Liver (tissue), 9 donors: ENCODE results near the gene BRD3. TPM values are rescaled to one million over a fixed set of nuclear protein-coding genes. Genes with fewer than 3 reads are reported as not detected.
"Not testable (repeated sequence)": the region's sequence is repeated elsewhere in the genome, so short reads cannot be mapped to it uniquely, and the experiment has no call there.

Experiments used
- DNase-seq: peaks from one replicate; pipeline ENCODE4 v3.0.0-alpha.2; 2017; ENCODE audit warnings: low spot score
- H3K27ac ChIP-seq, 2 donors: one replicate each; pipeline ENCODE4 v1.7.0; 2013; ENCODE audit warnings: inconsistent platforms in 2 of 2, low read length in 2 of 2, control low read depth in 1 of 2, low read depth in 1 of 2, mild to moderate bottlenecking in 1 of 2
- H3K27me3 ChIP-seq, 4 donors: one replicate each; pipeline versions ENCODE4 v1.6.1 to v1.7.0; 2013; ENCODE audit warnings: low read length in 3 of 4, inconsistent platforms in 1 of 4, mild to moderate bottlenecking in 1 of 4, moderate library complexity in 1 of 4; ENCODE audit not compliant: control insufficient read depth in 4 of 4, insufficient read depth in 4 of 4
- H3K36me3 ChIP-seq, 4 donors: one replicate each; pipeline versions ENCODE4 v1.6.1 to v1.7.0; 2013; ENCODE audit warnings: low read length in 3 of 4, mild to moderate bottlenecking in 3 of 4, low read depth in 1 of 4, moderate library complexity in 1 of 4; ENCODE audit not compliant: control insufficient read depth in 4 of 4, insufficient read depth in 3 of 4
- H3K4me1 ChIP-seq, 4 donors: one replicate each; pipeline versions ENCODE4 v1.6.1 to v1.7.0; 2013; ENCODE audit warnings: low read length in 3 of 4, mild to moderate bottlenecking in 3 of 4, moderate library complexity in 1 of 4; ENCODE audit not compliant: control insufficient read depth in 4 of 4, insufficient read depth in 4 of 4
- H3K4me3 ChIP-seq, 3 donors: one replicate each; pipeline versions ENCODE4 v1.6.1 to v1.7.0; 2013; ENCODE audit warnings: low read length in 3 of 3, control low read depth in 1 of 3, low read depth in 1 of 3, mild to moderate bottlenecking in 1 of 3
- H3K9ac ChIP-seq, 2 donors: one replicate each; pipeline ENCODE4 v1.7.0; 2013; ENCODE audit warnings: low read length in 2 of 2, mild to moderate bottlenecking in 2 of 2, moderate library complexity in 2 of 2, control low read depth in 1 of 2, low read depth in 1 of 2
- H3K9me3 ChIP-seq, 4 donors: one replicate each; pipeline versions ENCODE4 v1.6.1 to v1.7.0; 2013; ENCODE audit warnings: low read length in 3 of 4; ENCODE audit not compliant: control insufficient read depth in 4 of 4
- ATF3 ChIP-seq: IDR thresholded peaks from 2 replicates; pipeline ENCODE4 v1.6.1; 2016; ENCODE audit warnings: antibody characterized with exemption
- CTCF ChIP-seq: fragments of 150-350 bp; IDR thresholded peaks from 2 replicates; pipeline ENCODE4 v1.5.1; 2017; ENCODE audit warnings: improper control_type of control experiment, low read depth, low read length; ENCODE audit not compliant: missing input control
- EGR1 ChIP-seq, 2 donors: IDR thresholded peaks; 2 replicates each; pipeline ENCODE4 v1.6.1; 2016 to 2018; ENCODE audit warnings: antibody characterized with exemption in 2 of 2, low read depth in 2 of 2
- FOXA1 ChIP-seq: IDR thresholded peaks from 2 replicates; pipeline ENCODE4 v1.6.1; 2016; ENCODE audit warnings: antibody characterized with exemption
- FOXA2 ChIP-seq: IDR thresholded peaks from 2 replicates; pipeline ENCODE4 v1.6.1; 2016; ENCODE audit warnings: antibody characterized with exemption
- GABPA ChIP-seq, 2 donors: IDR thresholded peaks in 1 of 2; conservative IDR thresholded peaks in 1 of 2; 2 replicates each; pipeline ENCODE4 v1.6.1; 2016; ENCODE audit warnings: antibody characterized with exemption in 2 of 2, mild to moderate bottlenecking in 1 of 2, moderate library complexity in 1 of 2
- HNF4A ChIP-seq, 2 donors: conservative IDR thresholded peaks; 2 replicates each; pipeline ENCODE4 v1.6.1; 2016; ENCODE audit warnings: antibody characterized with exemption in 2 of 2, mild to moderate bottlenecking in 2 of 2
- HNF4G ChIP-seq: IDR thresholded peaks from 2 replicates; pipeline ENCODE4 v1.6.1; 2016; ENCODE audit warnings: antibody characterized with exemption
- JUND ChIP-seq, 2 donors: IDR thresholded peaks; 2 replicates each; pipeline ENCODE4 v1.6.1; 2016; ENCODE audit warnings: antibody characterized with exemption in 2 of 2
- RAD21 ChIP-seq, 2 donors: IDR thresholded peaks; 2 replicates each; pipeline ENCODE4 v1.6.1; 2016; ENCODE audit warnings: antibody characterized with exemption in 2 of 2, mild to moderate bottlenecking in 2 of 2
- REST ChIP-seq: IDR thresholded peaks from 2 replicates; pipeline ENCODE4 v1.6.1; 2016; ENCODE audit warnings: antibody characterized with exemption, mild to moderate bottlenecking
- RXRA ChIP-seq, 2 donors: IDR thresholded peaks; 2 replicates each; pipeline ENCODE4 v1.6.1; 2017 to 2018; ENCODE audit warnings: antibody characterized with exemption in 2 of 2, mild to moderate bottlenecking in 1 of 2
- SP1 ChIP-seq: IDR thresholded peaks from 2 replicates; pipeline ENCODE4 v1.6.1; 2018; ENCODE audit warnings: antibody characterized with exemption, mild to moderate bottlenecking
- YY1 ChIP-seq: IDR thresholded peaks from 2 replicates; pipeline ENCODE4 v1.6.1; 2016; ENCODE audit warnings: antibody characterized with exemption, mild to moderate bottlenecking
- WGBS: extraction: QIAGEN DNeasy Blood & Tissue Kit; methylation state at CpG from one replicate; pipeline ENCODE4 v1.1.7; 2013; 5-methylcytosine and 5-hydroxymethylcytosine counted together
- polyA plus RNA-seq, 2 donors: library from polyadenylated mRNA; stranded (reverse) in 1 of 2; unstranded in 1 of 2; fragments of 200-250 nt in 1 of 2; fragments of >200 nt in 1 of 2; fragmentation: Nextera tagmentation in 1 of 2; extraction: Ambion mirVana in 1 of 2; gene quantifications; one replicate each; pipeline versions ENCODE4 v1.2.1 to v1.2.3, GENCODE V29; 2013 to 2015
- total RNA-seq, 2 donors: library from RNA; depleted of rRNA; stranded (reverse); fragments of >200 nt; gene quantifications; one replicate each; pipeline ENCODE4 v1.2.3, GENCODE V29; 2014
- donor health status: healthy.
- donor health status: healthy.
- donor health status: healthy.
- donor health status: healthy.
- donor health status: healthy.

The BRD3 gene
- total and polyA plus RNA-seq, 4 donors: 7.2 to 17.7 (median 12.7) TPM

- H3K9me3 ChIP-seq: no peaks in the 10 kb centered on the region
- 85% methylated on average over 6 of the region's 6 CpGs for WGBS
Measured at GRCh38 chr9:134073500-134073899, 5.7 kb upstream of the BRD3 start.

GRCh38 chr9:134072683-134073082, 4.9 kb upstream of the BRD3 start:
- not testable (repeated sequence) for H3K36me3 ChIP-seq, DNase-seq
- 94% methylated on average over 7 of the region's 7 CpGs for WGBS

More at GRCh38 chr9:134073500-134073899, 5.7 kb upstream of the BRD3 start:
- TF ChIP-seq YY1 (no peak), HNF4G (no peak), EGR1 (IDR thresholded peaks at IDR 0.05; ENCODE audit: low read depth in 2 of 2) (no peak), FOXA1 (no peak), REST (no peak), SP1 (no peak), RXRA (IDR thresholded peaks at IDR 0.05) (no peak), RAD21 (IDR thresholded peaks at IDR 0.05) (no peak), HNF4A (conservative IDR thresholded peaks at IDR 0.05) (no peak), FOXA2 (no peak), ATF3 (no peak), CTCF (no peak), JUND (IDR thresholded peaks at IDR 0.05) (no peak)
- no peaks in the 10 kb centered on the region for H3K27me3 ChIP-seq
- H3K9ac ChIP-seq: no peak overlapping the region
- H3K4me1 ChIP-seq: peaks cover 0 to 5% (median under 1%) of the 10 kb centered on the region in 4 donors
- no peak for DNase-seq
- H3K36me3 ChIP-seq: no peaks in the 10 kb centered on the region
- no peak overlapping the region for H3K4me3 ChIP-seq
- no peak overlapping the region for H3K27ac ChIP-seq

GRCh38 chr9:134071149-134071548, 3.3 kb upstream of the BRD3 start:
- WGBS: 96% methylated on average over 12 of the region's 12 CpGs
- Histone ChIP-seq H3K9ac (no peak overlapping the region), H3K4me1 (peaks cover 0 to 16% (median 8%) of the 10 kb centered on the region in 4 donors), H3K27me3 (no peaks in the 10 kb centered on the region), H3K27ac (no peak overlapping the region), H3K9me3 (no peaks in the 10 kb centered on the region), H3K4me3 (no peak overlapping the region), H3K36me3 (no peaks in the 10 kb centered on the region)
- DNase-seq: no peak
- no peak for TF ChIP-seq CTCF
- no peak for TF ChIP-seq REST
- TF ChIP-seq ATF3: no peak
- TF ChIP-seq FOXA1: no peak
- TF ChIP-seq GABPA (IDR thresholded peaks at IDR 0.05 in 1 of 2, conservative IDR thresholded peaks at IDR 0.05 in 1 of 2): no peak
- TF ChIP-seq JUND (IDR thresholded peaks at IDR 0.05): no peak
- TF ChIP-seq EGR1 (IDR thresholded peaks at IDR 0.05; ENCODE audit: low read depth in 2 of 2): no peak
- TF ChIP-seq RAD21 (IDR thresholded peaks at IDR 0.05): no peak
- TF ChIP-seq SP1: no peak
- no peak for TF ChIP-seq YY1
- no peak for TF ChIP-seq HNF4A (conservative IDR thresholded peaks at IDR 0.05)
- no peak for TF ChIP-seq RXRA (IDR thresholded peaks at IDR 0.05)

More at GRCh38 chr9:134072683-134073082, 4.9 kb upstream of the BRD3 start:
- not testable (repeated sequence) for H3K27ac ChIP-seq, H3K4me1 ChIP-seq, H3K27me3 ChIP-seq, H3K9me3 ChIP-seq, H3K4me3 ChIP-seq, H3K9ac ChIP-seq
